A549 (cell line): ENCODE measurements around the gene NECTIN4. TPM values are rescaled to one million over a fixed set of nuclear protein-coding genes. Genes with fewer than 3 reads are reported as not detected.

Source experiments
- ATAC-seq, 2 experiments: fragments of 200-7000 bp in 1 of 2; fragments of >200 bp in 1 of 2; cut with Nextera tagmentation in 1 of 2; cut with Tn5 transposase in 1 of 2; 3 replicates each; pipeline versions ENCODE4 v1.8.0 to v1.9.1; 2018 to 2020; ENCODE audit warnings: mild to moderate bottlenecking in 1 of 2, moderate library complexity in 1 of 2
- CTCF ChIA-PET: fragments of 300-600 bp; sonication (Branson Sonifier 250); formaldehyde crosslinking; extraction: SDS; loops from one replicate; lab custom pipeline; 2021; ENCODE audit warnings: antibody characterized with exemption, inconsistent platforms; lab: Yijun Ruan, JAX
- POLR2A ChIA-PET: fragments of 350-600 bp; formaldehyde crosslinking; extraction: SDS; loops from one replicate; lab custom pipeline; 2021; ENCODE audit warnings: antibody characterized with exemption, inconsistent platforms; lab: Yijun Ruan, JAX
- DNase-seq, 2 experiments: peaks; one replicate each; pipeline versions ENCODE4 v3.0.0 to v3.0.0-alpha.2; 2011 to 2016; ENCODE audit warnings: low read depth in 1 of 2, low spot score in 1 of 2
- FAIRE-seq: peaks from 2 replicates; lab custom pipeline; 2011; peaks lifted over from hg19 to GRCh38; lab: Jason Lieb, UNC
- H3K27ac ChIP-seq, 2 experiments: fragments of >200 bp; sonication (Bioruptor Twin); formaldehyde crosslinking; 3 replicates each; pipeline ENCODE4 v1.5.1; 2016 to 2017
- H3K4me1 ChIP-seq: fragments of >200 bp; sonication (Bioruptor Twin); formaldehyde crosslinking; 3 replicates; pipeline ENCODE4 v1.6.1; 2016
- H3K4me2 ChIP-seq: fragments of >200 bp; sonication (Bioruptor Twin); formaldehyde crosslinking; 3 replicates; pipeline ENCODE4 v1.6.1; 2016
- H3K4me3 ChIP-seq: fragments of >200 bp; sonication (Bioruptor Twin); formaldehyde crosslinking; 3 replicates; pipeline ENCODE4 v1.5.1; 2016
- H3K9me3 ChIP-seq: fragments of >200 bp; sonication (Bioruptor Twin); formaldehyde crosslinking; 3 replicates; pipeline ENCODE4 v1.6.1; 2016
- CBX8 ChIP-seq: fragments of 200-600 bp; sonication (generic); IDR thresholded peaks from 2 replicates; pipeline ENCODE4 v1.6.1; 2016
- EHF ChIP-seq: fragments of 250-450 bp; sonication (Bioruptor Pico); IDR thresholded peaks from 2 replicates; pipeline ENCODE4 v1.5.0; 2020; ENCODE audit warnings: mild to moderate bottlenecking
- EHMT2 ChIP-seq: fragments of 200-600 bp; sonication (generic); IDR thresholded peaks from 2 replicates; pipeline ENCODE4 v1.6.1; 2016; ENCODE audit warnings: antibody characterized with exemption, low read depth, mild to moderate bottlenecking, moderate library complexity
- ESRRA ChIP-seq: fragments of 150-350 bp; IDR thresholded peaks from 2 replicates; pipeline ENCODE4 v1.6.1; 2014; ENCODE audit warnings: mild to moderate bottlenecking, low read length, borderline replicate concordance
- HDAC2 ChIP-seq: fragments of 200-600 bp; sonication (generic); IDR thresholded peaks from 2 replicates; pipeline ENCODE4 v1.6.1; 2016
- HEYL ChIP-seq: fragments of 250-450 bp; sonication (Bioruptor Pico); IDR thresholded peaks from 2 replicates; pipeline ENCODE4 v1.8.0; 2021; ENCODE audit warnings: mild to moderate bottlenecking, moderate library complexity
- HOXB13 ChIP-seq: fragments of 250-450 bp; sonication (Bioruptor Pico); IDR thresholded peaks from 2 replicates; pipeline ENCODE4 v1.5.0; 2020; ENCODE audit warnings: low read depth, mild to moderate bottlenecking, moderate library complexity
- HOXB5 ChIP-seq: fragments of 250-450 bp; sonication (Bioruptor Pico); IDR thresholded peaks from 2 replicates; pipeline ENCODE4 v1.5.0; 2020; ENCODE audit warnings: mild to moderate bottlenecking, moderate library complexity
- KDM1A ChIP-seq: fragments of 200-600 bp; sonication (generic); IDR thresholded peaks from 2 replicates; pipeline ENCODE4 v1.6.1; 2016; ENCODE audit warnings: low read depth, mild to moderate bottlenecking
- NFE2L2 ChIP-seq: fragments of 150-350 bp; conservative IDR thresholded peaks from 2 replicates; pipeline ENCODE4 v1.6.1; 2014; ENCODE audit warnings: low read length
- NPAS2 ChIP-seq: fragments of 250-450 bp; sonication (Bioruptor Pico); IDR thresholded peaks from 2 replicates; pipeline ENCODE4 v1.8.0; 2022; ENCODE audit warnings: mild to moderate bottlenecking, moderate library complexity, borderline replicate concordance
- PHF8 ChIP-seq: fragments of 200-600 bp; sonication (generic); IDR thresholded peaks from 2 replicates; pipeline ENCODE4 v1.6.1; 2016; ENCODE audit warnings: low read depth, mild to moderate bottlenecking, antibody characterized with exemption, moderate library complexity, borderline replicate concordance
- POLR2AphosphoS2 ChIP-seq: conservative IDR thresholded peaks from 2 replicates; pipeline ENCODE4 v1.6.1; 2012; ENCODE audit warnings: low read length, improper control_type of control experiment, inconsistent platforms
- RARB ChIP-seq: fragments of 250-450 bp; sonication (Bioruptor Pico); IDR thresholded peaks from 2 replicates; pipeline ENCODE4 v1.8.0; 2021; ENCODE audit warnings: mild to moderate bottlenecking, moderate library complexity
- SMC3 ChIP-seq: fragments of >200 bp; sonication (Bioruptor Twin); formaldehyde crosslinking; IDR thresholded peaks from 3 replicates; pipeline ENCODE4 v1.6.1; 2018; ENCODE audit warnings: inconsistent platforms
- ZNF302 ChIP-seq: fragments of 250-450 bp; sonication (Bioruptor Pico); IDR thresholded peaks from 2 replicates; pipeline ENCODE4 v1.9.0; 2021; ENCODE audit warnings: inconsistent platforms, mild to moderate bottlenecking, moderate library complexity
- ZSCAN20 ChIP-seq: fragments of 250-450 bp; sonication (Bioruptor Pico); IDR thresholded peaks from 2 replicates; pipeline ENCODE4 v1.8.0; 2022; ENCODE audit warnings: mild to moderate bottlenecking, moderate library complexity
- WGBS: methylation state at CpG from one replicate; pipeline ENCODE4 v1.1.6; 2017; ENCODE audit errors: missing lambda C conversion rate; 5-methylcytosine and 5-hydroxymethylcytosine counted together
- polyA plus RNA-seq, 4 experiments: library from polyadenylated mRNA; depleted of rRNA in 3 of 4; stranded (reverse); fragments of >200 nt; fragmentation: RNase III in 1 of 4; extraction: RNeasy Plus Mini Kit Qiagen cat#74134 plus additional on column Dnase treatment in 1 of 4; gene quantifications; 2 replicates in 3 of 4; 3 replicates in 1 of 4; pipeline ENCODE4 v1.2.3, GENCODE V29; 2011 to 2017
- TF ChIP-seq, protein P1 (sequence below): fragments of >200 bp; sonication (Bioruptor Twin); formaldehyde crosslinking; IDR thresholded peaks from 3 replicates; pipeline ENCODE4 v1.6.1; 2016
- TF ChIP-seq, protein P2 (sequence below): fragments of 250-450 bp; sonication (Bioruptor Pico); IDR thresholded peaks from 2 replicates; pipeline ENCODE4 v1.5.0; 2020; ENCODE audit warnings: low read depth, mild to moderate bottlenecking, moderate library complexity
- TF ChIP-seq, protein P3 (sequence below): fragments of 450-650 bp; IDR thresholded peaks from 2 replicates; pipeline ENCODE4 v1.6.1; 2014; ENCODE audit warnings: antibody characterized with exemption
- TF ChIP-seq, protein P4 (sequence below): fragments of 200-600 bp; sonication (generic); IDR thresholded peaks from 2 replicates; pipeline ENCODE4 v1.6.1; 2016; ENCODE audit warnings: antibody characterized with exemption, mild to moderate bottlenecking, moderate library complexity
- TF ChIP-seq, protein P5 (sequence below): IDR thresholded peaks from 2 replicates; pipeline ENCODE4 v1.6.1; 2012; ENCODE audit warnings: low read depth, borderline replicate concordance

The NECTIN4 gene
- polyA plus RNA-seq, 2 of the 4 experiments (the other 2 are of a cell fraction): 1.5 to 4.3 TPM

DNA sequence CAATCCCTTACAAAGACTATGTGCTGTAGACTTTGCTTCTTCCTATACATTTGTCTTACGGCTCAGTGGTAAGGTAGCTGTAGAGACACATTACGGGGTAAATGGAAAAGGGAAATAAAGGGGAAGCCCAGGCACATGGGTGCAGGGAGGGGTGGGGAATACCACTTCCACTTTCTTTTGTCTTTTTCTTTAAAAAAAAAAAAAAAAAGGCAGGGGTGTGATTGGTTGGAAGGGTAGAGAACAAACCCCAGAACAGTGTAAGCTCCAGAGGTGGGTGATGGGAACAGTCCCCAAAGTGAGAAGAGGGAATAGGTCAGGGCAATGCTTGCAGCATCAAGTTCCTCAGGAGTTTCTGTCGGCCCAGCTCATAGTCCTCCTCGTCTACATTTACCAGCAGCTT is 32.5 kb upstream of the NECTIN4 start:
- Histone ChIP-seq H3K9me3 (no peaks in the 10 kb centered on the region), H3K4me2 (no peak overlapping the region), H3K27ac (no peak overlapping the region), H3K4me3 (no peak overlapping the region), H3K4me1 (peaks cover 17% of the 10 kb centered on the region)
- CTCF ChIA-PET: interaction anchor here (1.0 to 1.3 kb wide), 4 partner anchors 13 to 253 kb away, joined by 3 to 6 read pairs (median 3); no protein-coding TSS in a partner anchor
- DNase-seq (no peak), FAIRE-seq (no peak), ATAC-seq (no peak)
- WGBS: 83% methylated on average over 4 of the region's 4 CpGs
- TF ChIP-seq EHMT2: no peak
- TF ChIP-seq RARB (CRISPR knock-in tag): no peak
- TF ChIP-seq HOXB5: no peak
- TF ChIP-seq KDM1A: no peak
- no peak for TF ChIP-seq HDAC2
- TF ChIP-seq HEYL (CRISPR knock-in tag): no peak
- no peak for TF ChIP-seq PHF8
- no peak for TF ChIP-seq SMC3
- TF ChIP-seq, protein P1, sequence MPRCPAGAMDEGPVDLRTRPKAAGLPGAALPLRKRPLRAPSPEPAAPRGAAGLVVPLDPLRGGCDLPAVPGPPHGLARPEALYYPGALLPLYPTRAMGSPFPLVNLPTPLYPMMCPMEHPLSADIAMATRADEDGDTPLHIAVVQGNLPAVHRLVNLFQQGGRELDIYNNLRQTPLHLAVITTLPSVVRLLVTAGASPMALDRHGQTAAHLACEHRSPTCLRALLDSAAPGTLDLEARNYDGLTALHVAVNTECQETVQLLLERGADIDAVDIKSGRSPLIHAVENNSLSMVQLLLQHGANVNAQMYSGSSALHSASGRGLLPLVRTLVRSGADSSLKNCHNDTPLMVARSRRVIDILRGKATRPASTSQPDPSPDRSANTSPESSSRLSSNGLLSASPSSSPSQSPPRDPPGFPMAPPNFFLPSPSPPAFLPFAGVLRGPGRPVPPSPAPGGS: no peak
- no peak for TF ChIP-seq ZNF302 (CRISPR knock-in tag)
- TF ChIP-seq ZSCAN20 (CRISPR knock-in tag): no peak
- TF ChIP-seq, protein P2, sequence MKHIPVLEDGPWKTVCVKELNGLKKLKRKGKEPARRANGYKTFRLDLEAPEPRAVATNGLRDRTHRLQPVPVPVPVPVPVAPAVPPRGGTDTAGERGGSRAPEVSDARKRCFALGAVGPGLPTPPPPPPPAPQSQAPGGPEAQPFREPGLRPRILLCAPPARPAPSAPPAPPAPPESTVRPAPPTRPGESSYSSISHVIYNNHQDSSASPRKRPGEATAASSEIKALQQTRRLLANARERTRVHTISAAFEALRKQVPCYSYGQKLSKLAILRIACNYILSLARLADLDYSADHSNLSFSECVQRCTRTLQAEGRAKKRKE (CRISPR knock-in tag): no peak
- POLR2A ChIA-PET: interaction anchor here (2.0 kb wide), 1 partner anchor 11 kb away, joined by 10 read pairs; the partner anchor contains the start of gene DEDD

DNA sequence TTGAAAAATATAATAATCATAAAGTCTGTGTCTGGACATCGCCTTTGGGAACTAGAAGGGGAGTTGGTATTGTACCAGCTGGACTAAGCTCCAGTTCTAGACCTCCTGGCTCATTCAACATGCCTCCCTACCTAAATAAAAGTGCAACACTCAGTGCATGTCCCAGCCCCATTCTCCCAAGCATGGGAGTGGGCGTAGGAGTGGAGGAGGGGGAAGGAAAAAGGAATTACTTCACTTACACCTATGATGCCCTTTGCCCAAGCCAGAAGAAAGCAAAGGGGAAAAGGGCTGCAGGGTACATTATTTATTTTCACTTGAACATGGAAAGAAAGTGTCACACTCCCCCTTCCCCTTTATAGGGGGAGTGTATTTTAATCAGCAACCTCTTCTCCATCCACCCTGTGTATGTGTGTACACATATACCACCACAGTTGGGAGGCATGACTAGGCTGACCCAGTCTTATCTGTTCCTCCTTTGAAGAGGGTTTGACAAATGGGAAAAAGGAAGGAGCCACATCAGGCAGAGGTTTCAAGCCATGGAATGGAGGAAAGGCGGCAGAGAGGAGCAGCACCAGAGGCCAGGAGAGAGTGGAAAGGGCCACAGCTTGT is 31.8 kb upstream of the NECTIN4 start:
- no peak overlapping the region for H3K4me3 ChIP-seq
- ChIA-PET CTCF (interaction anchor here (1.0 to 1.3 kb wide), 3 partner anchors 50 to 254 kb away, joined by 3 to 6 read pairs (median 3); no protein-coding TSS in a partner anchor), POLR2A (interaction anchor here (2.0 kb wide), 1 partner anchor 11 kb away, joined by 10 read pairs; the partner anchor contains the start of gene DEDD)
- no peak for TF ChIP-seq HOXB13
- no peak for TF ChIP-seq NPAS2
- no peak for TF ChIP-seq NFE2L2
- TF ChIP-seq HOXB5: no peak
- TF ChIP-seq POLR2AphosphoS2: no peak
- FAIRE-seq (no peak), ATAC-seq (no peak), DNase-seq (no peak)
- no peak overlapping the region for H3K27ac ChIP-seq
- peaks cover 24% of the 10 kb centered on the region for H3K4me1 ChIP-seq
- H3K9me3 ChIP-seq: no peaks in the 10 kb centered on the region
- no peak overlapping the region for H3K4me2 ChIP-seq
- WGBS: 94% methylated on average over 3 of the region's 3 CpGs

DNA sequence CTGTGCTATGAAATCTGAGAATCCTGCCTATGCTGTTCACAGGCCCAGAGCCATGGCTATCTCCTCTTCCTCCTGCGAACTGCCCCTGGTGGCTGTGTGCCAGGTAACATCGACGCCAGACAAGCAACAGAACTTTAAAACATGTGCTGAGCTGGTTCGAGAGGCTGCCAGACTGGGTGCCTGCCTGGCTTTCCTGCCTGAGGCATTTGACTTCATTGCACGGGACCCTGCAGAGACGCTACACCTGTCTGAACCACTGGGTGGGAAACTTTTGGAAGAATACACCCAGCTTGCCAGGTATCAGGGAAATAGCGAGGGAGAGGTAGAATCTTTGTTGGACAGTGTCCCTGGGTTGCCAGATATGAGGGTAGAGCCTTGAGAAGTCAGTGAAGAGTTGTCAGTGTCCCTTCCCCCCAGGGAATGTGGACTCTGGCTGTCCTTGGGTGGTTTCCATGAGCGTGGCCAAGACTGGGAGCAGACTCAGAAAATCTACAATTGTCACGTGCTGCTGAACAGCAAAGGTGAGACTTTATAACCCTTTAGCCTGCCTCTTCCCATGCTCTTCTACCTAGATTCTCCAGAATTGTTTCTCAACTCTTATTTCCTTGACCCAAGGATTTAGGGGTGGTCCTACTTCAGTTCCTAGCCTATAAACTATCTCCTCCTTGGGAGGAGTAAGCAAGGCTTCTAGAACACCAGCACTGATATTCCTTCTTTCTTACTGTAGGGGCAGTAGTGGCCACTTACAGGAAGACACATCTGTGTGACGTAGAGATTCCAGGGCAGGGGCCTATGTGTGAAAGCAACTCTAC is 29.9 kb upstream of the NECTIN4 start:
- Histone ChIP-seq H3K9me3 (no peaks in the 10 kb centered on the region), H3K4me2 (peak overlapping the region; percentile 91), H3K4me3 (peak overlapping the region; percentile 83; the same call in 2 of the 3 replicates), H3K4me1 (peaks cover 42% of the 10 kb centered on the region), H3K27ac (peak overlapping the region; percentile 87 to 97; a peak in 5 of 6 replicates)
- CTCF ChIA-PET: interaction anchor here (6.1 kb wide), 1 partner anchor 21 kb away, joined by 40 read pairs; the partner anchor contains the start of gene KLHDC9
- 69% methylated on average over 10 of the region's 10 CpGs for WGBS
- peak; percentile 77 to 81 for ATAC-seq
- FAIRE-seq: no peak
- POLR2A ChIA-PET: no interaction called here
- peak; percentile 85 to 89 for DNase-seq
- TF ChIP-seq, protein P1: no peak
- TF ChIP-seq, protein P3, sequence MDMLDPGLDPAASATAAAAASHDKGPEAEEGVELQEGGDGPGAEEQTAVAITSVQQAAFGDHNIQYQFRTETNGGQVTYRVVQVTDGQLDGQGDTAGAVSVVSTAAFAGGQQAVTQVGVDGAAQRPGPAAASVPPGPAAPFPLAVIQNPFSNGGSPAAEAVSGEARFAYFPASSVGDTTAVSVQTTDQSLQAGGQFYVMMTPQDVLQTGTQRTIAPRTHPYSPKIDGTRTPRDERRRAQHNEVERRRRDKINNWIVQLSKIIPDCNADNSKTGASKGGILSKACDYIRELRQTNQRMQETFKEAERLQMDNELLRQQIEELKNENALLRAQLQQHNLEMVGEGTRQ: no peak
- TF ChIP-seq ZNF302 (CRISPR knock-in tag) (no peak), CBX8 (no peak), SMC3 (no peak), ESRRA (no peak), EHMT2 (no peak), NFE2L2 (no peak), EHF (CRISPR knock-in tag) (no peak), NPAS2 (no peak)
- TF ChIP-seq, protein P4, sequence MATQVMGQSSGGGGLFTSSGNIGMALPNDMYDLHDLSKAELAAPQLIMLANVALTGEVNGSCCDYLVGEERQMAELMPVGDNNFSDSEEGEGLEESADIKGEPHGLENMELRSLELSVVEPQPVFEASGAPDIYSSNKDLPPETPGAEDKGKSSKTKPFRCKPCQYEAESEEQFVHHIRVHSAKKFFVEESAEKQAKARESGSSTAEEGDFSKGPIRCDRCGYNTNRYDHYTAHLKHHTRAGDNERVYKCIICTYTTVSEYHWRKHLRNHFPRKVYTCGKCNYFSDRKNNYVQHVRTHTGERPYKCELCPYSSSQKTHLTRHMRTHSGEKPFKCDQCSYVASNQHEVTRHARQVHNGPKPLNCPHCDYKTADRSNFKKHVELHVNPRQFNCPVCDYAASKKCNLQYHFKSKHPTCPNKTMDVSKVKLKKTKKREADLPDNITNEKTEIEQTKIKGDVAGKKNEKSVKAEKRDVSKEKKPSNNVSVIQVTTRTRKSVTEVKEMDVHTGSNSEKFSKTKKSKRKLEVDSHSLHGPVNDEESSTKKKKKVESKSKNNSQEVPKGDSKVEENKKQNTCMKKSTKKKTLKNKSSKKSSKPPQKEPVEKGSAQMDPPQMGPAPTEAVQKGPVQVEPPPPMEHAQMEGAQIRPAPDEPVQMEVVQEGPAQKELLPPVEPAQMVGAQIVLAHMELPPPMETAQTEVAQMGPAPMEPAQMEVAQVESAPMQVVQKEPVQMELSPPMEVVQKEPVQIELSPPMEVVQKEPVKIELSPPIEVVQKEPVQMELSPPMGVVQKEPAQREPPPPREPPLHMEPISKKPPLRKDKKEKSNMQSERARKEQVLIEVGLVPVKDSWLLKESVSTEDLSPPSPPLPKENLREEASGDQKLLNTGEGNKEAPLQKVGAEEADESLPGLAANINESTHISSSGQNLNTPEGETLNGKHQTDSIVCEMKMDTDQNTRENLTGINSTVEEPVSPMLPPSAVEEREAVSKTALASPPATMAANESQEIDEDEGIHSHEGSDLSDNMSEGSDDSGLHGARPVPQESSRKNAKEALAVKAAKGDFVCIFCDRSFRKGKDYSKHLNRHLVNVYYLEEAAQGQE: no peak
- TF ChIP-seq, protein P5, sequence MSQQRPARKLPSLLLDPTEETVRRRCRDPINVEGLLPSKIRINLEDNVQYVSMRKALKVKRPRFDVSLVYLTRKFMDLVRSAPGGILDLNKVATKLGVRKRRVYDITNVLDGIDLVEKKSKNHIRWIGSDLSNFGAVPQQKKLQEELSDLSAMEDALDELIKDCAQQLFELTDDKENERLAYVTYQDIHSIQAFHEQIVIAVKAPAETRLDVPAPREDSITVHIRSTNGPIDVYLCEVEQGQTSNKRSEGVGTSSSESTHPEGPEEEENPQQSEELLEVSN: no peak
